Uterus (tissue), 4 donors: ENCODE measurements around the gene ACSS3. TPM values are rescaled to one million over a fixed set of nuclear protein-coding genes. Genes with fewer than 3 reads are reported as not detected.

Source experiments
- DNase-seq, 2 donors: peaks; one replicate each; pipeline ENCODE4 v3.0.0-alpha.2; 2019 to 2020
- H3K27ac ChIP-seq, 2 donors: fragments of 200-600 bp; sonication (generic); 1 replicate in 1 of 2; 2 replicates in 1 of 2; pipeline ENCODE4 v1.5.1; 2016 to 2018
- H3K27me3 ChIP-seq, 2 donors: fragments of 200-600 bp; sonication (generic); one replicate each; pipeline ENCODE4 v1.5.1; 2018 to 2019; ENCODE audit warnings: control low read depth in 1 of 2
- H3K36me3 ChIP-seq, 2 donors: fragments of 200-600 bp; sonication (generic); one replicate each; pipeline ENCODE4 v1.5.1; 2019; ENCODE audit warnings: control low read depth in 1 of 2
- H3K4me1 ChIP-seq, 2 donors: fragments of 200-600 bp; sonication (generic); one replicate each; pipeline ENCODE4 v1.5.1; 2018 to 2019; ENCODE audit warnings: control low read depth in 1 of 2
- H3K4me3 ChIP-seq, 2 donors: fragments of 200-600 bp; sonication (generic); 1 replicate in 1 of 2; 2 replicates in 1 of 2; pipeline ENCODE4 v1.5.1; 2018 to 2019; ENCODE audit warnings: mild to moderate bottlenecking in 1 of 2
- H3K9me3 ChIP-seq, 2 donors: fragments of 200-600 bp; sonication (generic); one replicate each; pipeline ENCODE4 v1.5.1; 2019; ENCODE audit warnings: control low read depth in 1 of 2
- POLR2A ChIP-seq, 2 donors: fragments of 450-650 bp; IDR thresholded peaks; one replicate each; pipeline ENCODE4 v1.6.1; 2016; ENCODE audit warnings: antibody characterized with exemption in 2 of 2, mild to moderate bottlenecking in 1 of 2, moderate library complexity in 1 of 2
- intact Hi-C: fragments of 100-400 bp; cut with DNase I; formaldehyde crosslinking; loops from one replicate; pipeline ENCODE4 v1.15.1; 2023; ENCODE audit warnings: low total_unique reads
- total RNA-seq, 4 donors: library from RNA; depleted of rRNA in 3 of 4; stranded (reverse); fragments of >200 nt in 3 of 4; gene quantifications; one replicate each; pipeline versions ENCODE4 v1.1.0 to v1.2.4, GENCODE V29; 2014 to 2023
- TF ChIP-seq, protein P1 (sequence below), 4 experiments: fragments of 200-600 bp in 2 of 4; fragments of 450-650 bp in 2 of 4; sonication (generic) in 2 of 4; IDR thresholded peaks; one replicate each; pipeline ENCODE4 v1.5.1; 2016 to 2019; ENCODE audit warnings: antibody characterized with exemption in 4 of 4, mild to moderate bottlenecking in 2 of 4, moderate library complexity in 1 of 4
- donor health status: DM: yes; HTN: yes; CAD: no.

ACSS3 gene
- total RNA-seq, 4 donors from 2014 or later: 25.6 to 62.2 (median 47.7) TPM

DNA sequence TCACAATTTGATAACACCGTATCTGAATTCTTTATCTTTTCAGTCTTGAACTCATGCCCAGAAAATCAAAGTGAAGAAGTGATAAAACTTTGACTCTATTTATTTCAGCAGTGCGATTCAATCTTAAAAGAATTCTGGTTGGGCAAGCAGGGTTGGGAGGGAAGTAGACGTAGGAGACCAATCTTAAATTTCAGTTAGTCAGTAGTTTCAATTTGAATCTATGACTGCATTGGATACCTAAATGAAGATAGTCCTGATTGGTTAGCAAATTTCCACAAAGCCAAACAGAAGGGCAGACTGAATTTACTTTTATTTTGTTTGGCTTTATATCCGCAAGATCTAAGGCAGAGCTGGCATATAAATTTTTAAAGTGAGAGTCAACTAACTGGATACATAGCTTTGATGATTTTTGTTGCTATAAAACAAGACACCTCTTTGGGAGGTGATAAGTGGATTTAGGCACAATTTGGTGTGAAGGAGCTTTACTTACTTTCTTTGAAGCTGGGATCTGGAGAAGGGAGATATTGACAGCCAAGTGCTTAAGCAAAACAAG is 2.6 kb downstream of the ACSS3 start:
- DNase-seq: peak in 1 of 2 donors; percentile 58
- peaks cover 0 to 6% of the 10 kb centered on the region in 2 donors for H3K4me1 ChIP-seq

DNA sequence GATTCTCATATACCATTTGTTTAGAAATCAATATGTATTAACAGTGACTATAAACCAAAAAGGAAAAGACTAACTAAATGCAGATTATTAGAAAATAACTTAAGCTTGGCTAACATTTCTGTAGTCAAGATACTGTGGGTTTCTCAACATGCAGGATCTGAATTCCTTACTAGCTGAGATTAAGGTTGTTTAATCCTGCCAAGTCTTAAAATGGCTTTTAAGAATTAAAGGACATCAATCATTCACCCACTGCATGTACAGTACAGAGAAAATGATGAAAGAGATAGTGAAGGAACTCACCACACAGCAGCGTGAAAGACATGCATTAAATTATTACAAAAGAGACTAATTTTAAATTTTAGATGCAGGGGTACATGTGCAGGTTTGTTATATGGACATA is 3.8 kb downstream of the ACSS3 start:
- no peaks in the 10 kb centered on the region for H3K27me3 ChIP-seq
- DNase-seq: no peak
- H3K4me1 ChIP-seq: peaks cover 0 to 11% of the 10 kb centered on the region in 2 donors
- no peaks in the 10 kb centered on the region for H3K9me3 ChIP-seq
- H3K27ac ChIP-seq: peak overlapping the region; percentile 87 to 96
- H3K36me3 ChIP-seq: no peaks in the 10 kb centered on the region
- intact Hi-C loops: no loop called here
- TF ChIP-seq, protein P1, sequence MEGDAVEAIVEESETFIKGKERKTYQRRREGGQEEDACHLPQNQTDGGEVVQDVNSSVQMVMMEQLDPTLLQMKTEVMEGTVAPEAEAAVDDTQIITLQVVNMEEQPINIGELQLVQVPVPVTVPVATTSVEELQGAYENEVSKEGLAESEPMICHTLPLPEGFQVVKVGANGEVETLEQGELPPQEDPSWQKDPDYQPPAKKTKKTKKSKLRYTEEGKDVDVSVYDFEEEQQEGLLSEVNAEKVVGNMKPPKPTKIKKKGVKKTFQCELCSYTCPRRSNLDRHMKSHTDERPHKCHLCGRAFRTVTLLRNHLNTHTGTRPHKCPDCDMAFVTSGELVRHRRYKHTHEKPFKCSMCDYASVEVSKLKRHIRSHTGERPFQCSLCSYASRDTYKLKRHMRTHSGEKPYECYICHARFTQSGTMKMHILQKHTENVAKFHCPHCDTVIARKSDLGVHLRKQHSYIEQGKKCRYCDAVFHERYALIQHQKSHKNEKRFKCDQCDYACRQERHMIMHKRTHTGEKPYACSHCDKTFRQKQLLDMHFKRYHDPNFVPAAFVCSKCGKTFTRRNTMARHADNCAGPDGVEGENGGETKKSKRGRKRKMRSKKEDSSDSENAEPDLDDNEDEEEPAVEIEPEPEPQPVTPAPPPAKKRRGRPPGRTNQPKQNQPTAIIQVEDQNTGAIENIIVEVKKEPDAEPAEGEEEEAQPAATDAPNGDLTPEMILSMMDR (IDR thresholded peaks at IDR 0.05): no peak
- TF ChIP-seq POLR2A (IDR thresholded peaks at IDR 0.05): no peak
- H3K4me3 ChIP-seq: no peak overlapping the region

More for the DNA sequence above, 2.6 kb downstream of the ACSS3 start:
- H3K9me3 ChIP-seq: no peaks in the 10 kb centered on the region
- H3K4me3 ChIP-seq: peak overlapping the region; percentile 2 to 71
- peak overlapping the region; percentile 87 to 96 for H3K27ac ChIP-seq
- no peaks in the 10 kb centered on the region for H3K27me3 ChIP-seq
- TF ChIP-seq, protein P1 (IDR thresholded peaks at IDR 0.05): no peak
- TF ChIP-seq POLR2A (IDR thresholded peaks at IDR 0.05): no peak
- intact Hi-C loops: no loop called here
- no peaks in the 10 kb centered on the region for H3K36me3 ChIP-seq

DNA sequence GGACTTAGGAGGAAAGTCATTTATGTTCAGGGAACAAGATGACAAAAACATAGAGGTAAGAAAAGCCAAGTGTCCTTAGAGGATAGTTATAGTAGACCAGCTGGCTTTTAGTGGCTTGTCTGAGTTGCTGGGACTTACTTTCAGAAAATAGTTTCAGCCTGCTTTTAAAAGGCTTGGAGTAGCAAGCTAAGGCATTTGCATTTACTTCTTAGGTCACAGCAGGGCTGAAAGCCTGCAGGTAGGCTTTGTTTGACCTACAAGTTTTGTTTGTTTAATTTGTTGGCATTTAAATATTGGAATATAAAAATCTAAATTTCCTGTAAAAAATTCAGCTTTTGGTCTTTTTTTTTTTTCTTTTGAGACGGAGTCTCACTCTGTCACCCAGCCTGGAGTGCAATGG is 5.1 kb downstream of the ACSS3 start:
- DNase-seq: no peak
- TF ChIP-seq, protein P1 (IDR thresholded peaks at IDR 0.05): no peak
- TF ChIP-seq POLR2A (IDR thresholded peaks at IDR 0.05): no peak
- Histone ChIP-seq H3K27ac (peak overlapping the region in 1 of 2 donors; percentile 61), H3K9me3 (no peaks in the 10 kb centered on the region), H3K36me3 (no peaks in the 10 kb centered on the region), H3K4me3 (no peak overlapping the region), H3K27me3 (no peaks in the 10 kb centered on the region), H3K4me1 (peaks cover 0 to 11% of the 10 kb centered on the region in 2 donors)
- intact Hi-C loops: no loop called here

DNA sequence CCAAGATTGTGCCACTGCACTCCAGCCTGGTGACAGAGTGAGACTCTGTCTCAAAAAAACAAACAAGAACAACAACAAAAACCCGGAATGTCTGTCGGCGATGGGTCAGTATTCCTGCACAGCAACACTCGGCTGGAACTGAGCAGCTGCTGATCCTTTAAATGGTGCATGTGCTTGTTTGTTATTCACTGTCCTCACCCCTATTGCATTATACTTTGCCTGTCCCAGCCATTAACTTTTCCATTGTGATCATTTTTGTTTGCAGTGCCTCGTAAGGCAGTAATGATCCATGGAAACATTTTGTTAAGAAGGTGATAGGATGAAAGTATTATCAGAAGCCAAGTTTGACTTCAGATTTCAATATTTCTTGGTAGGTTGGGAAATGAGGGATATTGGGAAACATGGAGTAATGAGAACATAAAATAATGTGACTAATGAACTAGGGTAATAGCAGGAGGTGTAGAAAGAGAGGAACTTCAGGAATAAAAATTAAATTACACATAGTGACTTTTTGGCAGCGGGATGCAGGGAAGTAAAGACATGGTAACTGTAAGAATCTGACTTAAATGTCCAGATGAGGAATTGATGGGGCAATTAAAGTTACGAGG is 6.1 kb downstream of the ACSS3 start:
- intact Hi-C loops: no loop called here
- peaks cover 0 to 11% of the 10 kb centered on the region in 2 donors for H3K4me1 ChIP-seq
- H3K27ac ChIP-seq: peak overlapping the region; percentile 53 to 63
- no peaks in the 10 kb centered on the region for H3K36me3 ChIP-seq
- TF ChIP-seq POLR2A (IDR thresholded peaks at IDR 0.05): no peak
- TF ChIP-seq, protein P1 (IDR thresholded peaks at IDR 0.05): no peak
- no peaks in the 10 kb centered on the region for H3K27me3 ChIP-seq
- H3K9me3 ChIP-seq: no peaks in the 10 kb centered on the region
- H3K4me3 ChIP-seq: no peak overlapping the region
- peak in 1 of 2 donors; percentile 34 for DNase-seq

DNA sequence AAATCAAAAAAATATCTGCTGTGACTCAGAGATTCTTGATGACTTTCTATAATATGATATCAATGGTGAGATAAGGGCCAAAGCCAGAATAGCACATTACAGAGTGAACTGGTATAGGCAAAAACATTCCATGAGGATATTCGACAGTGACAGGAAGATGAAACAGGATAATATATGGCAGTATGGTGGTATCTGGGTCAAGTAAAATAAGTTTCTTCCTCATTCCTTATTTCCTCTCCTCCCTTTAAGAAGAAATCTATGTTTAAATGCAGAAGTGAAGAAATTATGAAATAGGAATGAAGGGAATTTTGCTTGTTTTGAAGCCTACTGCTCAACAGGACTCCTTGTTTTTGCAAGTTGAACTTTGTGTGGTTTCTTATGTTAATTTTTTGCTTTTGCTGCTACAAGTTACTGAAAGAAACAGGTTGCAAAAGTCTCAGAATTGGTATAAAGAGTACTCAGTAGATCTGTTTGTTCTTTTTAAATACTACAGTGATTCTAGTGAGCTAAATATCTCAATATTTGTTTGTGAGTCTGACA is 7.0 kb downstream of the ACSS3 start:
- no peaks in the 10 kb centered on the region for H3K27me3 ChIP-seq
- intact Hi-C loops: no loop called here
- H3K4me1 ChIP-seq: peaks cover 0 to 11% of the 10 kb centered on the region in 2 donors
- no peak for DNase-seq
- no peak for TF ChIP-seq POLR2A (IDR thresholded peaks at IDR 0.05)
- TF ChIP-seq, protein P1 (IDR thresholded peaks at IDR 0.05): no peak
- no peaks in the 10 kb centered on the region for H3K36me3 ChIP-seq
- no peak overlapping the region for H3K4me3 ChIP-seq
- H3K27ac ChIP-seq: peak overlapping the region; percentile 53 to 63
- no peaks in the 10 kb centered on the region for H3K9me3 ChIP-seq
